Sigmoid colon (tissue), 3 donors: ENCODE results near the gene AS3MT.

Experiments used
- POLR2A ChIP-seq, 2 donors: fragments of 450-650 bp; IDR thresholded peaks; one replicate each; pipeline ENCODE4 v1.6.1; 2016; ENCODE audit warnings: antibody characterized with exemption in 2 of 2, mild to moderate bottlenecking in 2 of 2, moderate library complexity in 2 of 2
- TF ChIP-seq, protein P1 (sequence below), 4 experiments: fragments of 450-650 bp in 3 of 4; fragments of 200-600 bp in 1 of 4; IDR thresholded peaks; one replicate each; pipeline ENCODE4 v1.5.1; 2016 to 2019; ENCODE audit warnings: antibody characterized with exemption in 4 of 4, mild to moderate bottlenecking in 3 of 4, moderate library complexity in 2 of 4

DNA sequence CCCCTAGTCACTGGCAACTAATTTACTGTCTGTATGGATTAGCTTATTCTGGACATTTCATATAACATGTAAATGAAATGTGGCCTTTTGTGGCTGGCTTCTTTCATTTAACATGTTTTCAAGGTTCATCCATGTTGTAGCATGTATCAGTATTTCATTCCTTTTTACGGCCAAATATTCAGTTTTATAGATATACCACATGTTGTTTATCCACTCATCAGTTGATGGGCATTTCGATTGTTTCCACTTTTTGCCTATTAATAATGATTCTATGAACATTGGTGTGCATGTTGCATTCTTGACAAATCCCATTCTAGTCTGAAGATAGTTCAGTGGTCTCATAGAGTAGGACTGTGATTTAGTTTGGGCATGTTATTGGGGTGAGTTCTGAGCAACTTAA, 61.5 kb downstream of the AS3MT start:
- TF ChIP-seq, protein P1, sequence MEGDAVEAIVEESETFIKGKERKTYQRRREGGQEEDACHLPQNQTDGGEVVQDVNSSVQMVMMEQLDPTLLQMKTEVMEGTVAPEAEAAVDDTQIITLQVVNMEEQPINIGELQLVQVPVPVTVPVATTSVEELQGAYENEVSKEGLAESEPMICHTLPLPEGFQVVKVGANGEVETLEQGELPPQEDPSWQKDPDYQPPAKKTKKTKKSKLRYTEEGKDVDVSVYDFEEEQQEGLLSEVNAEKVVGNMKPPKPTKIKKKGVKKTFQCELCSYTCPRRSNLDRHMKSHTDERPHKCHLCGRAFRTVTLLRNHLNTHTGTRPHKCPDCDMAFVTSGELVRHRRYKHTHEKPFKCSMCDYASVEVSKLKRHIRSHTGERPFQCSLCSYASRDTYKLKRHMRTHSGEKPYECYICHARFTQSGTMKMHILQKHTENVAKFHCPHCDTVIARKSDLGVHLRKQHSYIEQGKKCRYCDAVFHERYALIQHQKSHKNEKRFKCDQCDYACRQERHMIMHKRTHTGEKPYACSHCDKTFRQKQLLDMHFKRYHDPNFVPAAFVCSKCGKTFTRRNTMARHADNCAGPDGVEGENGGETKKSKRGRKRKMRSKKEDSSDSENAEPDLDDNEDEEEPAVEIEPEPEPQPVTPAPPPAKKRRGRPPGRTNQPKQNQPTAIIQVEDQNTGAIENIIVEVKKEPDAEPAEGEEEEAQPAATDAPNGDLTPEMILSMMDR (IDR thresholded peaks at IDR 0.05): no peak
- no peak for TF ChIP-seq POLR2A (IDR thresholded peaks at IDR 0.05)
